Measurements from ENCODE around the gene GNMT. TPM values are rescaled to one million over a fixed set of nuclear protein-coding genes. Genes with fewer than 3 reads are reported as not detected.

Gene GNMT
- total RNA-seq, 1 experiment from 2014 or later: 0.30 TPM

GRCh38 chr6:42937548-42938427 lies 22.8 kb upstream of the GNMT start:
- no peak overlapping the region for H3K4me3 Mint-ChIP-seq (ENCODE audit: unreplicated experiment)
- CTCF ChIA-PET: interaction anchor here (0.6 to 0.7 kb wide), 4 partner anchors 41 to 355 kb away, joined by 3 to 4 read pairs (median 4); no protein-coding TSS in a partner anchor

GRCh38 chr6:42938428-42938796 lies 22.1 kb upstream of the GNMT start:
- peaks cover 49% of the 10 kb centered on the region for H3K36me3 Mint-ChIP-seq (ENCODE audit: insufficient read depth, unreplicated experiment)
- POLR2A ChIA-PET: no interaction called here

More at GRCh38 chr6:42937548-42938427, 22.8 kb upstream of the GNMT start:
- Mint-ChIP-seq H3K36me3 (ENCODE audit: insufficient read depth, unreplicated experiment) (peaks cover 49% of the 10 kb centered on the region), H3K9me3 (ENCODE audit: unreplicated experiment) (no peaks in the 10 kb centered on the region), H3K4me1 (ENCODE audit: insufficient read depth, unreplicated experiment) (peaks cover 13% of the 10 kb centered on the region), H3K27me3 (ENCODE audit: insufficient read depth, unreplicated experiment) (no peaks in the 10 kb centered on the region), H3K27ac (ENCODE audit: low read depth, unreplicated experiment) (no peak overlapping the region)
- intact Hi-C loops (cut with micrococcal nuclease): no loop called here
- no peak for TF ChIP-seq CTCF (IDR thresholded peaks at IDR 0.05; ENCODE audit: unreplicated experiment)
- DNase-seq (ENCODE audit: unreplicated experiment): no peak
- BruUV-seq (replicated peaks): no TSS peak
- POLR2A ChIA-PET: interaction anchor here (0.5 to 1.3 kb wide), 7 partner anchors 8 to 1017 kb away, joined by 3 to 5 read pairs (median 3); partner anchors contain the start of genes KLC4, MED20, MRPL2 and PPP2R5D

GRCh38 chr6:42938987-42939809 lies 21.4 kb upstream of the GNMT start:
- Mint-ChIP-seq H3K36me3 (ENCODE audit: insufficient read depth, unreplicated experiment) (peaks cover 47% of the 10 kb centered on the region), H3K9me3 (ENCODE audit: unreplicated experiment) (no peaks in the 10 kb centered on the region), H3K27ac (ENCODE audit: low read depth, unreplicated experiment) (no peak overlapping the region), H3K4me3 (ENCODE audit: unreplicated experiment) (no peak overlapping the region), H3K4me1 (ENCODE audit: insufficient read depth, unreplicated experiment) (peaks cover 5% of the 10 kb centered on the region), H3K27me3 (ENCODE audit: insufficient read depth, unreplicated experiment) (no peaks in the 10 kb centered on the region)
- BruUV-seq (replicated peaks): no TSS peak
- intact Hi-C loops (cut with micrococcal nuclease): no loop called here
- POLR2A ChIA-PET: interaction anchor here (2.3 kb wide), 1 partner anchor 9 kb away, joined by 16 read pairs; the partner anchor contains the start of gene CNPY3
- DNase-seq (ENCODE audit: unreplicated experiment): no peak
- CTCF ChIA-PET: interaction anchor here (1.2 kb wide), 1 partner anchor 291 kb away, joined by 3 read pairs; no protein-coding TSS in a partner anchor
- TF ChIP-seq CTCF (IDR thresholded peaks at IDR 0.05; ENCODE audit: unreplicated experiment): no peak

More at GRCh38 chr6:42938428-42938796, 22.1 kb upstream of the GNMT start:
- Mint-ChIP-seq H3K27ac (ENCODE audit: low read depth, unreplicated experiment) (no peak overlapping the region), H3K4me1 (ENCODE audit: insufficient read depth, unreplicated experiment) (peaks cover 7% of the 10 kb centered on the region), H3K27me3 (ENCODE audit: insufficient read depth, unreplicated experiment) (no peaks in the 10 kb centered on the region), H3K9me3 (ENCODE audit: unreplicated experiment) (no peaks in the 10 kb centered on the region), H3K4me3 (ENCODE audit: unreplicated experiment) (no peak overlapping the region)
- BruUV-seq (replicated peaks): no TSS peak
- CTCF ChIA-PET: interaction anchor here (1.2 kb wide), 1 partner anchor 292 kb away, joined by 3 read pairs; no protein-coding TSS in a partner anchor
- no peak for TF ChIP-seq CTCF (IDR thresholded peaks at IDR 0.05; ENCODE audit: unreplicated experiment)
- no peak for DNase-seq (ENCODE audit: unreplicated experiment)
- intact Hi-C loops (cut with micrococcal nuclease): no loop called here

- Mint-ChIP-seq H3K27me3 (ENCODE audit: insufficient read depth, unreplicated experiment) (no peaks in the 10 kb centered on the region), H3K27ac (ENCODE audit: low read depth, unreplicated experiment) (no peak overlapping the region), H3K4me3 (ENCODE audit: unreplicated experiment) (no peak overlapping the region), H3K9me3 (ENCODE audit: unreplicated experiment) (no peaks in the 10 kb centered on the region), H3K36me3 (ENCODE audit: insufficient read depth, unreplicated experiment) (peaks cover 46% of the 10 kb centered on the region), H3K4me1 (ENCODE audit: insufficient read depth, unreplicated experiment) (peaks cover 5% of the 10 kb centered on the region)
- TF ChIP-seq CTCF (IDR thresholded peaks at IDR 0.05; ENCODE audit: unreplicated experiment): no peak
- intact Hi-C loops (cut with micrococcal nuclease): no loop called here
- POLR2A ChIA-PET: interaction anchor here (2.3 kb wide), 1 partner anchor 10 kb away, joined by 16 read pairs; the partner anchor contains the start of gene CNPY3
- BruUV-seq (replicated peaks): no TSS peak
- no peak for DNase-seq (ENCODE audit: unreplicated experiment)
- CTCF ChIA-PET: interaction anchor here (0.6 to 1.2 kb wide), 3 partner anchors 19 to 497 kb away, joined by 3 to 4 read pairs (median 3); no protein-coding TSS in a partner anchor
Observed at GRCh38 chr6:42939810-42940167, 20.8 kb upstream of the GNMT start.
